Retina (tissue), 1 donor: ENCODE data around the gene UBE2V1.

ENCODE experiments used
- DNase-seq: peaks from one replicate; pipeline ENCODE4 v3.0.0-alpha.2; 2016

The UBE2V1 gene

DNA sequence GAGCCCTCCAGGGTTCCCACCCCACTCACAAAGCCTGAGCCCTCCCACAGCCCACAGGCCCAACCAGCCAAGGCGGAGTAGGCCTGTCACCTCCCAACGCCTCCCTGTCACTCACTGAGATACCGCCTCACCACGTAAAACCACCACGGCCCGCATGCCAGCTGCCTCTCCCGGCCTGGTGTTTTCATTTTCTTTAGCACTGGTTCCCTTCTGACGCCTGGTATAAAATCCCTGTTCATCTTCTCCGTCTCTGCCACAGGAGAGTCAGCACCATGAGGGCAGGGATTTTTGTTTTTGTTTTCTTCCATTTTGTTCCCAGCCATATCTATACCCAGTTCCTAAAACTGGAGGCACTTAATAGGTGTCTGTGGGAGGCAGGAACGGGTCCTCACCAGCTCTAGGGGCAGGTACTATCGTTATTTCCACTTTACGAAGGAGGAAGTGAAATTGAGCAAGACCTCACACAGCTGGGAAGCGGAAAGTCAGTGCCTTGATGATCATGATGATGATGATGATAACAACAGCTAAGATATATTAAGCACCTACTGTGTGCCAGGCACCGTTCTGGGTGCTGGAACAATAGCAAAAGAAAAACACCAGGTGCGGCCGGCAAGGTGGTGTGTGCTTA, 71.6 kb downstream of the UBE2V1 start:
- DNase-seq, result no peak

DNA sequence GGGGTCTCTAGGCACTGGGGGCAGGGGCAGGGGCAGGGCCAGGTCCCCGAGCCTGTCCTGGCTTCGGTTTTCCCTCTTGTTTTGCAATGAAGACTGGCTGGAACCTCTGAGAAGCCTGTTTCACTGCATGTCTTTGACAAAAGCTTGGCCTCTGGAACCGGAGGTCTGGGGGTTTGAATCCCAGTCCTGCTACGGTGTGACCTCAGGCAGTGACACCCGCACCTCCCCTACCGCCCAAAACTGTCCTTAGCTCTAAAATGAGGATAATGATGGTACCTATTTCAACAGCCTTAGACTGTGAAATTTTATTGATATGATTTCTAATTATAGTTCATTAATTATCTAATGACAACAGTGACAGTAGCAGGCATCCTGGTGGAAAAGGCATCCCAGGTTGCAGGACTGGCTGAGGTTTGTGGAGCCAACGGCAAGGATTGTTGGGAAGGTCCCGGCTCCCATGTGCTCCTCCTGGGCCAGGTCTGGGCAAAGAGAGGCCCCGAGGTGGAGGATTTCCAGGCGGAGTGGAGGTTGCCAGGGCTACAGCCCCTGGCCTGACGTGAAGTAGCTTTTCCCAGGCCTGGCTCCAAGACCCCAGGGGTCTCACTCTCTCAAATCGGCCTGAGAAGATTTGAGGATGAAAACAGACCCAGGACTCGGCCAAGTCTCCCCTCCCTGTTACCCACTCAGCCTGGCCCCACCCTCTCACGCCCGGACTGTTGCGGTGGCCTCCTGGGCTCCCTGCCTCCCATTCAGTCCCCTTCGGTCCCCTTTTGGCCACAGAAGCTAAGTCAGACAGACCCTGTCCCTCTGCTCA, 72.3 kb downstream of the UBE2V1 start:
- DNase-seq, result no peak

DNA sequence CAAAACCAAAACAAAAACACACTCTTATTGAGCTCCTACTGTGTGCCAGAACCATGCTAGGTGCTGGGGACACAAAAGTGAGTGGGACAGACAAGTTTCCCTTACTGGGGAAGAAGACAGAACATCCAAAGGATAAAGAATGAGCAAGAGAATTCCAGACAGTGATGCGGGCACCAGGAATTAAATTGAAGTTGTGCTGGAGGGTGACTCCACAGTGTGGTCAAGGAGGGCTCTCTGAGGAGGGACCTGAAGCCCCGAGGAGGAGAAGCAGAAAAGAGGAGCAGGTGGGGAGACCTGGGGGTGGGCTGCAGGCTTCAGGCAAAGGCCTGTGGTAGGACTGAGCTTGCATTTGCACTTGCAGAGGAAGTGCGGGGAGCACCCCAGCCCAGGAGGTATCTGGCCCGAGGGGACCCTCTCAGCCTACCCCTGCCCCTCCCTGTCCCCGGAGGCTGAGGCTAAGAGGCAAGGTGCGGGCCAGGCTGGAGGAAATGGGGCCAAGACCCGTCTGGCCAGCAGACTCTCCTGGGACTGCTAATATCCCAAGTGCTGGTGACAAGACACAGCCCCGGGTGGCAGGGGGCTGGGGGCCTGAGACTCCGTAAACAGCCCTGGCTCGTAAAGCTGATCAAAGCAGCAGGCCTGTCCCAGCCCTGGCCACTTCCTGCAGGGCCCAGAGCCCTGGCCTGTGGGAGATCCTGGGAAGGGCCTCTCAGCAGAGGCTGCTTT, 73.1 kb downstream of the UBE2V1 start:
- DNase-seq, result no peak

DNA sequence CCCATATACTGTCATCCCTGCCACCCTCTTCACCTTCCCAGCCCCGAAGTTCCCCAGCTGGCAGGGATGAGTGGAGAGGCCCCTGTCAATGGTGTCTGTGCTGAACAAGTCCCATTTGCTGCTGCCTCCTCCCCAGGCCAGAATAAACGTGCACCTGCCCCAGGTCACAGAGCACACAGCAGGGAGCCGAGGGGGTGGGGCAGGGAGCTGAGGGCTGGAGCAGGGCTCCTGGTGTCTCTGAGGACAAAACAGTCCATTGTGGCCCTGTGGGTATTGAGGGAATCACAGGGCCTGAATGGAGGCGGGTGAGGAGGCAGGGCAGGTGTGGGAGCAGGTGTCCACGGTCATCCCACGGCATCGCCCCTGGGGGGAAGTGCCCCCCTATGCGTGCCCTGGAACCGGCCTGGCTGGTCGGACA, 74.4 kb downstream of the UBE2V1 start:
- DNase-seq, result no peak

DNA sequence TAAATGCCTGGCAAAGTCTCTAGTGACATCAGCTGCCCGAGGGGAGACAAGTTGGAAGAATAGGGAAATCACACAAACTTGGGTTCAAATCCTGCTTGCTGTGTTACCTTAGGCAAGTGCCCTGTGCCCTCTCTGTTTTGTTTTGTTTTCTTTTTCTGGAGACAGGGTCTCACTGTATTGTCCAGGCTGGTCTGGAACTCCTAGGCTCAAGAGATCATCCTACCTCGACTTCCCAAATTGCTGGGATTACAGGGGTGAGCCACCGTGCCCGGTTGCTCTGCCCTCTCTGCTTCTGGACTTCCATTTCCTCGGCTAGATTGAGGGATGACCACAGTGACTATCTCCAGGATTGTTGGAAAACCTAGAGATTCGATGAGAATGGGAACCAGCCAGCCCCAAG, 74.8 kb downstream of the UBE2V1 start:
- DNase-seq, result no peak

DNA sequence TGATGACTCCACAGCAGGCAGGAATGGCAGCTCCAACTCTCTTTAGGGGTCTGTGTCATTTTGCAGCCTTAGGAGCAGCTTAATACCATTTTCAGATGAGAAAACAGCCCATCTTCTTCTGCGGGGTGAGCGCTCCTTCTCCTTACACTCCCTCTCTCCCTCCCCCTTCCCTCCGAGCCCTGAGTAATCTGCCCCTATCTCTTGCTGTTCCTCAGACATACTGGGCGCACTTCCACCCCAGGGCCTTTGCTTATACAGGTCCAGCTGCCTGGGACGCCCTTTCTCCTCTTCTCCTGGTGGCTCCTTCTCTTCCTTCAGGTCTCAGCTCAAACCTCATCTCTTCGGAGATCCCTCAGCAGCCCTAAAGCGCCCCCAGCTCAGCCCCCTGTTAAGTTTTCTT, 75.4 kb downstream of the UBE2V1 start:
- DNase-seq, result no peak

DNA sequence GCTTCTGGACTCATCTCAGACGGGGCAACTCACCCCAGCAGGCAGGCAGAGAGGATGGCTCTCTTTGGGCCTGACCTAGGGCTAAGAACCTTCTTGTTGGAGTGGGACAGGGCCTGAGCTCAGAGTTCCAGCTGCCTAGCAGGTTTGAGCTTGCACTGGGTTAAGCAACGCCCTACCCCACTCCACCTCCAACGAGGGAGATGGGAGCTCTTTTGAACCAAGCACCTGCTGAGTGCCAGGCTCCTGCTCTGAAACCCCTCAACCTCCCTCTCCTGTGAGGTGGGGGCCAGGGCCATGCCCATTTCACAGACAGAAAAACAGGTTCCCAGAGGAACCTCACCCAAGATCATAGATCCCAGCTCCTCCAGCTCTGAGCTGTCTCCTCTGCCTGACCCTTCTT, 75.8 kb downstream of the UBE2V1 start:
- no peak for DNase-seq

DNA sequence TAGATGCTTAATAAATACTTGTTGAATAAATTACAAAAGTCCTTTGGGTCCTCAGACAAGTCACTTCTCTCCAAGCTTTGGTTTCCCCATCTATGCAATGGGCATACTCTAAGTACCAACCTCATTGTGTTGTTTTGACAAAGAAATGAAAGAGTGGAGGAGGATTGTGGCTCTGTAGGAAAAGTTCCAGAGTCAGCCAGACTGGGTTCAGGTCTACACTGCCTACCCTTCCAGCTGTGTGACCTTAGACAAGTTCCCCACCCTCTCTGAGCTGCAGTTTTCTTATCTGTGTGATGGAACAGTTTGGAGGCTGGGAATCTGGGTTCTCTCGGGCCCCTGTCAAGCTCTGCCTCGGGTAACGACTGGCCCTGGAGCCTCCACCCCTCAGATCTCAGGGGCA, 76.2 kb downstream of the UBE2V1 start:
- DNase-seq, result no peak

DNA sequence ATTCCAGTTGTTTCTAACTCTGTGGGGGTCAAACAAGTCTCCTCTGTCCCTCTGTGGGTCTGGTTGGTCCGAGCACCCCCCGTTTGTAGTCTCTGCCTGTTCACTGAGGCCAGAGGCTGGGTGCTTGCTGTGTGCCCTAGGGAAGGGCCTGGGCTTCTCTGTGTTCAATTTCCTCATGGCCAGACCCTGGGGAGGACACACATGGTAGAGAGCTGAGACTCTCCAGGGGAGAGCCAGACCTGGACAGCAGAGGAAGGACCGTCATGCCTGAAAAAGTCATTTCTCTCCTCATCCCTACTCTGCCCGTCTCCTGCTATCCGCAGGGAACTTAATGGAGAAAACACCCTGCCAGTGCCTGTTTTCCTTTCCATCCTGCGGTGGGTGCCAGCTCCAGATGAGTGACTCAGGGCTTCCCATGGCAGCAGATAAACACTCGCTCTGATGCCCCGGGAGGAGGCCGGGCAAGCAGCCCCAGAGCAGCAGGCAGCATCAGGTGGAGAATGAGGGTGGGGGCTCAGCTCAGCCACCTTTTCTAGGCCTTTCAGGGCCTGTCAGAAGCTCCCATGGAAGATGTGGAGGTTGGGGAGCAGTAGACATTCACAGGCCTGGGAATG, 78.3 kb downstream of the UBE2V1 start:
- DNase-seq, result no peak

DNA sequence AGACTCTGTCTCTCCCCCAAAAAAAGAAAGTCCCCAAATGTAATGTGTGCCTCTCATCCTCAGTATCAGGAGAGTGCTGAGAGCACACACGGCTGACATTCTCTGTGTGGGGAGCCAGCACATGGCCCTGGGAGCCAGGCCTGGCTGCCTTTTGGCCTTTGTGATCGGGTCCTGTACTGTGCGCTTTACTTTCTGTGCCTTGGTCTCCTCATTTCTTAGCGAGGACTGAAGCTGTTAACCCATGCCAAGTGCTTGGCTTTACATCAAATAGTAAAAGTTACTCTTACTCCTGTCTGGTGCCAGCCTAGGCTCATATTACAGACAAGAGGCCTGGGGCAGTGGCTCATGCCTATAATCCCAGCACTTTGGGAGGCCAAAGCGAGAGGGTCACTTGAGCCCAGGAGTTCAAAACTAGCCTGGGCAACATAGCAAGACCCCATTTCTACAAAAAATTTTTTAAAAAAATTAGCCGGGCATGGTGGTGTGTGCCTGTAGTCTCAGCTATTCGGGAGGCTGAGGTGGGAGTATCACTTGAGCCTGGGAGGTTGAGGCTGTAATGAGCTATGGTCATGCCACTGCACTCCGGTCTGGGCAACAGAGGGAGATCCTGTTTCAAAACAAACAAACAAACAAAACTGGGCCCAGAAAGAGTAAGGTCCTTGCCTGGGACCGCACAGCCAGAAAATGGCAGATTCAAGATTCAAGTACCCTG, 79.8 kb downstream of the UBE2V1 start:
- DNase-seq, result no peak
